C4-2B (cell line): ENCODE results near the gene LAP3.

Experiments used
- ZFX ChIP-seq: fragments of 450-650 bp; IDR thresholded peaks from 2 replicates; pipeline ENCODE4 v1.6.1; 2017
- TF ChIP-seq, protein P1 (sequence below): fragments of 450-650 bp; conservative IDR thresholded peaks from 2 replicates; pipeline ENCODE4 v1.5.1; 2017; ENCODE audit warnings: mild to moderate bottlenecking

DNA sequence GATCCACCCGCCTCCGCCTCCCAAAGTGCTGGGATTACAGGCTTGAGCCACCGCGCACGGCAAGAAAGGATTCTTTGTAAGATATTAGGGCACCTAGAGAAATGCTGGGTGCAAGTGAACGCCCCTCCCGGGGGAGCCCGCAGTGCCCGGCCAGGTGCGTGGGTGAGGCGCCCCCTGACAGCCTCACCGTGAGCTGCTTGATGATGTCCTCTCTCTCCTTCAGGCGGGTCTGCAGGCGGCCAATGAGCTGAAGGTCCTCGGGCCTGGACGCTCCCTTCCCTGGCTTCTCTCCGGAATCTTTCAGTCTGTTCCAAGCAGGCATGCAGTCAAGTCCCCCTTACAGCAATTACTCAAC is 59.3 kb downstream of the LAP3 start:
- TF ChIP-seq, protein P1, sequence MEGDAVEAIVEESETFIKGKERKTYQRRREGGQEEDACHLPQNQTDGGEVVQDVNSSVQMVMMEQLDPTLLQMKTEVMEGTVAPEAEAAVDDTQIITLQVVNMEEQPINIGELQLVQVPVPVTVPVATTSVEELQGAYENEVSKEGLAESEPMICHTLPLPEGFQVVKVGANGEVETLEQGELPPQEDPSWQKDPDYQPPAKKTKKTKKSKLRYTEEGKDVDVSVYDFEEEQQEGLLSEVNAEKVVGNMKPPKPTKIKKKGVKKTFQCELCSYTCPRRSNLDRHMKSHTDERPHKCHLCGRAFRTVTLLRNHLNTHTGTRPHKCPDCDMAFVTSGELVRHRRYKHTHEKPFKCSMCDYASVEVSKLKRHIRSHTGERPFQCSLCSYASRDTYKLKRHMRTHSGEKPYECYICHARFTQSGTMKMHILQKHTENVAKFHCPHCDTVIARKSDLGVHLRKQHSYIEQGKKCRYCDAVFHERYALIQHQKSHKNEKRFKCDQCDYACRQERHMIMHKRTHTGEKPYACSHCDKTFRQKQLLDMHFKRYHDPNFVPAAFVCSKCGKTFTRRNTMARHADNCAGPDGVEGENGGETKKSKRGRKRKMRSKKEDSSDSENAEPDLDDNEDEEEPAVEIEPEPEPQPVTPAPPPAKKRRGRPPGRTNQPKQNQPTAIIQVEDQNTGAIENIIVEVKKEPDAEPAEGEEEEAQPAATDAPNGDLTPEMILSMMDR: no peak
- no peak for TF ChIP-seq ZFX
